ENCODE data around the gene LAMA5.
A peak's percentile ranks its signal among the peaks of the same experiment; 100 is the strongest.

DNA sequence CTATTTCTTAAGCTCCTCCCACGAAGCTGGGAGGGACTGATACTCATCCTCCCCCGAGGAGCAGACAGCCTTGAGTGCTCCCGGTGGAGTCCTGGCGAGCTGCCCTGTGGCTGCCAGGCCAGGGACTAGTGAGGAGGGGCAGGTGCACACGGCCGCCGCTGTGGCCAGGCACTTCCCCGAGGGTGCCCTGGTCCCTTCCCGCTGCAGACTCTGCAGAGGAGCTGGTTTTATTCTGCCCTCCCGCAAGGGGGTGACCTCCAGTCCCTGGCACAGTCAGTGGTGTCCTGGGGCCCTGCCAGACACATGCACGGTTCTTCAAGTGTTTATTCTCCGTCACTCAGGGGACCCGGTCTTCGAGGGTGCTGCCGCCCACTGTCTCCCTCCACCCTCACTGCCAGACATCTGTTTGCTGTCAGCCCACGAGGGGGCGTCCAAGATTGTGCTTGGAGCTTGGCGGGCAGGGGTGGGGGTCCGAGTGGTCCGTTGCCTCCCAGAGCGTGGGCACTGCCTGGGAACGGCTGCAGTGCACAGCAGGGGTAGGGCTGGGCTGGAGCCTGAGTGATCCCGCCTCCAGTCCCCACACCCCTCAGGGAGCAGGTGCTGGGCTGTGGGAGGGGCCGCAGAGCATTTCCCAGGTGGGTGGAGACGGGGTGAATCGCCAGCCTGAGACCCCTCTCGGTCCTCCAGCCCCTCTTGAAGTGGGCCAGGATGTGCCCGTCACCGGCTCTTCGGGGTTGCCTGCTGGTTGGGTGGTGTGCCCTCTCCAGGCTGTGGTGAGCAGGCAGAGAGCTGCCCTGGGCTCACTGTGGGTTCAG is 43.0 kb upstream of the LAMA5 start:
- TF ChIP-seq, protein P1, sequence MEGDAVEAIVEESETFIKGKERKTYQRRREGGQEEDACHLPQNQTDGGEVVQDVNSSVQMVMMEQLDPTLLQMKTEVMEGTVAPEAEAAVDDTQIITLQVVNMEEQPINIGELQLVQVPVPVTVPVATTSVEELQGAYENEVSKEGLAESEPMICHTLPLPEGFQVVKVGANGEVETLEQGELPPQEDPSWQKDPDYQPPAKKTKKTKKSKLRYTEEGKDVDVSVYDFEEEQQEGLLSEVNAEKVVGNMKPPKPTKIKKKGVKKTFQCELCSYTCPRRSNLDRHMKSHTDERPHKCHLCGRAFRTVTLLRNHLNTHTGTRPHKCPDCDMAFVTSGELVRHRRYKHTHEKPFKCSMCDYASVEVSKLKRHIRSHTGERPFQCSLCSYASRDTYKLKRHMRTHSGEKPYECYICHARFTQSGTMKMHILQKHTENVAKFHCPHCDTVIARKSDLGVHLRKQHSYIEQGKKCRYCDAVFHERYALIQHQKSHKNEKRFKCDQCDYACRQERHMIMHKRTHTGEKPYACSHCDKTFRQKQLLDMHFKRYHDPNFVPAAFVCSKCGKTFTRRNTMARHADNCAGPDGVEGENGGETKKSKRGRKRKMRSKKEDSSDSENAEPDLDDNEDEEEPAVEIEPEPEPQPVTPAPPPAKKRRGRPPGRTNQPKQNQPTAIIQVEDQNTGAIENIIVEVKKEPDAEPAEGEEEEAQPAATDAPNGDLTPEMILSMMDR (conservative IDR thresholded peaks at IDR 0.05; ENCODE audit: low read length), result peak; percentile 92
- no peak for TF ChIP-seq EZH2phosphoT487 (IDR thresholded peaks at IDR 0.05; ENCODE audit: borderline replicate concordance, low read depth, low read length)

Measured in OCI-LY7 (cell line).